ENCODE results near the gene LIG4. TPM values are rescaled to one million over a fixed set of nuclear protein-coding genes. Genes with fewer than 3 reads are reported as not detected.

Gene LIG4
- total RNA-seq, 1 donor from 2014 or later = 12.5 TPM

GRCh38 chr13:108227651-108228272, 12.4 kb upstream of the LIG4 start:
- H3K27ac Mint-ChIP-seq (ENCODE audit: unreplicated experiment) = no peak overlapping the region
- peak; percentile 46 for DNase-seq (ENCODE audit: low spot score)
- no peak overlapping the region for H3K4me3 Mint-ChIP-seq (ENCODE audit: unreplicated experiment)
- H3K9me3 Mint-ChIP-seq (ENCODE audit: unreplicated experiment) = no peaks in the 10 kb centered on the region
- peak; percentile 93 for TF ChIP-seq CTCF (IDR thresholded peaks at IDR 0.05; ENCODE audit: unreplicated experiment)
- no peaks in the 10 kb centered on the region for H3K4me1 Mint-ChIP-seq (ENCODE audit: unreplicated experiment)
- no peaks in the 10 kb centered on the region for H3K36me3 Mint-ChIP-seq (ENCODE audit: low read depth, unreplicated experiment)
- no peaks in the 10 kb centered on the region for H3K27me3 Mint-ChIP-seq (ENCODE audit: unreplicated experiment)

- TF ChIP-seq CTCF (IDR thresholded peaks at IDR 0.05; ENCODE audit: unreplicated experiment) = no peak
- Mint-ChIP-seq H3K36me3 (ENCODE audit: low read depth, unreplicated experiment) (no peaks in the 10 kb centered on the region), H3K27me3 (ENCODE audit: unreplicated experiment) (no peaks in the 10 kb centered on the region), H3K9me3 (ENCODE audit: unreplicated experiment) (no peaks in the 10 kb centered on the region), H3K27ac (ENCODE audit: unreplicated experiment) (no peak overlapping the region), H3K4me1 (ENCODE audit: unreplicated experiment) (no peaks in the 10 kb centered on the region), H3K4me3 (ENCODE audit: unreplicated experiment) (no peak overlapping the region)
- DNase-seq (ENCODE audit: low spot score) = no peak
Observed at GRCh38 chr13:108226184-108226583, 10.8 kb upstream of the LIG4 start.

GRCh38 chr13:108225440-108225839, 10.1 kb upstream of the LIG4 start:
- no peak for TF ChIP-seq CTCF (IDR thresholded peaks at IDR 0.05; ENCODE audit: unreplicated experiment)
- no peak overlapping the region for H3K4me3 Mint-ChIP-seq (ENCODE audit: unreplicated experiment)
- DNase-seq (ENCODE audit: low spot score) = no peak
- no peak overlapping the region for H3K27ac Mint-ChIP-seq (ENCODE audit: unreplicated experiment)
- no peaks in the 10 kb centered on the region for H3K36me3 Mint-ChIP-seq (ENCODE audit: low read depth, unreplicated experiment)
- H3K4me1 Mint-ChIP-seq (ENCODE audit: unreplicated experiment) = no peaks in the 10 kb centered on the region
- no peaks in the 10 kb centered on the region for H3K27me3 Mint-ChIP-seq (ENCODE audit: unreplicated experiment)
- no peaks in the 10 kb centered on the region for H3K9me3 Mint-ChIP-seq (ENCODE audit: unreplicated experiment)

GRCh38 chr13:108223687-108224503, 8.6 kb upstream of the LIG4 start:
- no peak for TF ChIP-seq CTCF (IDR thresholded peaks at IDR 0.05; ENCODE audit: unreplicated experiment)
- Mint-ChIP-seq H3K27ac (ENCODE audit: unreplicated experiment) (no peak overlapping the region), H3K4me1 (ENCODE audit: unreplicated experiment) (peaks cover 11% of the 10 kb centered on the region), H3K27me3 (ENCODE audit: unreplicated experiment) (no peaks in the 10 kb centered on the region), H3K36me3 (ENCODE audit: low read depth, unreplicated experiment) (no peaks in the 10 kb centered on the region), H3K9me3 (ENCODE audit: unreplicated experiment) (no peaks in the 10 kb centered on the region), H3K4me3 (ENCODE audit: unreplicated experiment) (no peak overlapping the region)
- no peak for DNase-seq (ENCODE audit: low spot score)

- Mint-ChIP-seq H3K27ac (ENCODE audit: unreplicated experiment) (no peak overlapping the region), H3K36me3 (ENCODE audit: low read depth, unreplicated experiment) (no peaks in the 10 kb centered on the region), H3K4me3 (ENCODE audit: unreplicated experiment) (peak overlapping the region; percentile 85), H3K4me1 (ENCODE audit: unreplicated experiment) (peaks cover 12% of the 10 kb centered on the region), H3K9me3 (ENCODE audit: unreplicated experiment) (no peaks in the 10 kb centered on the region), H3K27me3 (ENCODE audit: unreplicated experiment) (no peaks in the 10 kb centered on the region)
- TF ChIP-seq CTCF (IDR thresholded peaks at IDR 0.05; ENCODE audit: unreplicated experiment) = no peak
- DNase-seq (ENCODE audit: low spot score) = no peak
Observed at GRCh38 chr13:108220041-108220440, 4.7 kb upstream of the LIG4 start.
